Midbrain (tissue), 1 donor: Measurements from ENCODE around the gene CDH15.

Experiments used
- DNase-seq: peaks from one replicate; lab custom pipeline; 2025; lab: John Stamatoyannopoulos, UW

Gene CDH15

GRCh38 chr16:89199241-89200123 lies 27.9 kb downstream of the CDH15 start:
- DNase-seq = no peak

DNA sequence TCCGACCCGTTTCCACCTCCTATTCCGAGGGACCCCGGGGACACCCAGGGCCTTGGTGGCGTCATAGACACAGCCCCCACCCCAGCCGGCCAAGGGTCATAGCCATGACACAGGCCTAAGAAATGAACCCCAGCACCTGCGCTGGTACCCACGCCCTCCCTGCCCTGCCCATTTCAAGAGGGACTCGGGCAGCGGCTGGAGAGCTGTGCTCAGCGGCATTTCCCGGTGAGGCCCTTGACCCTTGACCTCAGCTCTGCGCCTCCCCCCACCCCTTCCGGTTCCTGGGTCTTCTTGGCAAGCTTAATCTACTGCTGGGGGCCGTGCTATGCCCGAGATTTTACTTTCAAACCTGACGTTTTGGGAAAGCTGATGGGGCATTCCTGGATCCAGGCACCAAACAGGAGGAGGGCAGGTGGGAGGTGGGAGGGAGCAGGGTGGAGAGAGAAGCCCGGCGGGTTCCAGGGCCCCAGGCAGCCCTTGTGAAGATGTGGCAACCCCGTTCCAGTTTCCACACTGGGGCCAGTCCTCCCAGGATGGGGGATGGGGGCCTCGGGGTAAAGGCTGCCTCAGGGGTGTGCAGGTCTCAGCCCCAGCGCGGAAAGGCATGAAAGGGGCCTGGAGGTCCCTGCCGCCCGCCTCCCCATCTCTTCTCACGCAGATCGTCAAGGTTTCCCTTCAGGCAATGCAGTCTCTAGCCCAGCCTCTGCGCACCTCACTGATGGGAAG lies 28.7 kb downstream of the CDH15 start, which contains the start of gene SLC22A31:
TSS of gene SLC22A31 (minus strand) at position 414 of the 726 bp plus-strand sequence. CDS start at position 378, 36 bp downstream.
- no peak for DNase-seq

DNA sequence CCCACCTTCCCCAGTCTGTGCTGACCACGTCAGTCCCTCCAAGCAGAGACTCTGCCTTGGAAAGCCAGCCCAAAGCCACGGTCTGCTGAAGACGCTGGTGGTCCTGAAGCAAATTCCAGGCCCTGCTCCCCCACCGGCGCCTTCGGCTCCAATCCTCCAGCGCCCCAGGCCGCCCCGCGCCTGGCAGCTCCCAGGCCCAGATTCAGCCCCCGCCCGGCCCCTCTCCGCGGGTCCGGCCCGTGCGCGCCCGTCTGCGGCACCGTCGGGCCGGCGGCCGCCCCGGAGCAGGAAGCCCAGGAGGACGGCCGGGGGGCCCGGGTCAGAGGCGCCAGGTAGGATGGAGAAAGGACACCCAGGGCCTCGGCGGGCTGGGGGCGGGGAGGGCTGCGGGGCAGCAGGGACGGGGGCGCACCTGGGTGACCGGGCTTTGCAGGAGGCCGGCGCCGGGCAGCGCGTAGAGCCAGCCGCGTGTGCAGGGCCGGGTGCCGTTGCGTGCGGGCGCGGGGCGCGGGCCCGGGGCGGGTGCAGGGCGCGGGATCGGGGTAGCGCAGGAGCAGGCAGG lies 29.4 kb downstream of the CDH15 start:
- DNase-seq = no peak

GRCh38 chr16:89201439-89202377 lies 30.2 kb downstream of the CDH15 start:
- DNase-seq = no peak

DNA sequence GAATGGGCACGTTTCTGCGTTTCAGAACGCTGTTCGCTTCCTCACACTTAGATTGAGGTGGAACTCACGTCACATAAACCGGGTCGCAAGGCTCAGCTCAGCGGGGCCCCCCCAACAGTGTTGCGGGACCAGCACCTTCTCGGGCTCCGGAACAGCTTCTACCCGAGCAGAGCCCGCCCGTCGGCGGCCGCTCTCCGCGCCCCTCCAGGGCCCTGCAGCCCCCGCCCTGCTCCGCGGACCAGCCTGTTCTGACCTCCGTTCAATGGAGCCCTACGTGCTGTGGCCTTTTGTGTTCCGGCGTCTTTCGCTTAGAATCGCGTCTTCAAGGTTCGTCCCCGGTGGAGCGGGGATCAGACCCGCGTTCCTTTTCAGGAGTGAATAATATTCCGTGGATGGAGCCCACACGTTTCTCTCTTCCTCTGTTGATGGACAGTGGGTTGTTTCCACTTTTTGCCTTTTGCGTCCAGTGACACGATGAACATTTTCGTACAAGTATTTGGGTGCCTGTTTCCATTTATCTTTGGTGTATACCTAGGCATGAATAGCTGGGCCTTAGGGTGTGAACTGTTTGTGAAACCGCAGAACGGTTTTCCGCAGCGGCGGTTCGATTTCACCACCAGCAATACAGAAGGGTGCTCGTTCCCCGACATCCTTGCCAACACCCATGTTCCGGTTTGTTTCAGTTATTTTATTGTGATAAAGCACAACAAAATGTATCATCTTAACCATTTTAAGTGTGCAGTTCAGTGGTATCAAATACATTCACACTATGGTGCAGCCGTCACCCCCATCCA lies 31.1 kb downstream of the CDH15 start:
- no peak for DNase-seq

DNA sequence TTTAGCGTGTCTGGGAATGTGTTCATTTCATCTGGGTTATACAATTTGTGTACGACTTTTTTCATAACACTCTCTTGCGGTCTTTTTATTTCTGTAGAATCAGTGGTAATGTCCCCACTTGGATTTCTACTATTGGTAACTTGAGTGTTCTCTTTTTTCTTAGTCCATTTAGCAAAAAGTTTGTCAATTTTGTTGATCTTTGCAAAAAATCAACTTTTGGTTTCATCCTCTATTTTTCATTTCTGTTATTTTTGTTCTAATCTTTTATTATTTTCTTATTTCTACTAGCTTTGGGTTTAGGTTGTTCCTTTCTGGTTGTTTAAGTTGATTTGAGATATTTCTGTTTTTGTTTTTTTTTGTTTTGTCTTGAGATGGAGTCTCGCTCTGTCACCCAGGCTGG lies 36.4 kb downstream of the CDH15 start:
- no peak for DNase-seq

GRCh38 chr16:89209522-89210044 lies 38.0 kb downstream of the CDH15 start:
- no peak for DNase-seq

GRCh38 chr16:89210165-89210903 lies 38.8 kb downstream of the CDH15 start:
- DNase-seq = no peak

DNA sequence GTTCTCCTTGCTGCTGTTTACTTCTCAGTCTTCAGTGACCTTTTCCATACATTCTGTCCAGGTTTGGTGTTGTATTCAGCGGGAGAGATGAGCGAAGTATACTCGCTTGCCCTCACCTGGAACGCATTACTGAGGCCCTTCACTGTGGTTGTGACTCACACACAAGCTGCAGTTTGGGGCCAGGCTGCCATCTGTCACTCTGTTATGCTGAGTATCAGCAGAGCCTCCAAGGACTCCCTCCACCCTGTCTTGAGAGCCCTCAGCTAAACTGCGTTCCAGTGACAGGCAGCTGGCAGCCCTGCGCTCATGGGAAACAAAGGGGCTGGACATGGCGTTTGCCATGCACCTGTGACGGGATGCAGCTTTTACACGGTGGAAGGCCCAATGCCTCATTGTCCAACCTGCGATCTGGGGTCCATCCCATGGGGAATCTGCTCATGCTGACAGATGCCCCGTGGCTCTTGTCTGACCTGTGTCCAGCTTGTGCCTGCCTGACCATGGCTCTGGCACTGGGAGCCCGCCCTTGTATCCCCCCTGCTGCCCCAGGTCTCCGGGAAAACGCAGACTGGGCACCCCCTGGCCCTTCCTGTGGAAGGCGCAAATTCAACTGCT lies 39.5 kb downstream of the CDH15 start:
- DNase-seq = no peak

- peak; percentile 75 for DNase-seq
Observed at GRCh38 chr16:89216315-89217137, 45.0 kb downstream of the CDH15 start.

GRCh38 chr16:89217138-89217387 lies 45.5 kb downstream of the CDH15 start:
- no peak for DNase-seq

DNA sequence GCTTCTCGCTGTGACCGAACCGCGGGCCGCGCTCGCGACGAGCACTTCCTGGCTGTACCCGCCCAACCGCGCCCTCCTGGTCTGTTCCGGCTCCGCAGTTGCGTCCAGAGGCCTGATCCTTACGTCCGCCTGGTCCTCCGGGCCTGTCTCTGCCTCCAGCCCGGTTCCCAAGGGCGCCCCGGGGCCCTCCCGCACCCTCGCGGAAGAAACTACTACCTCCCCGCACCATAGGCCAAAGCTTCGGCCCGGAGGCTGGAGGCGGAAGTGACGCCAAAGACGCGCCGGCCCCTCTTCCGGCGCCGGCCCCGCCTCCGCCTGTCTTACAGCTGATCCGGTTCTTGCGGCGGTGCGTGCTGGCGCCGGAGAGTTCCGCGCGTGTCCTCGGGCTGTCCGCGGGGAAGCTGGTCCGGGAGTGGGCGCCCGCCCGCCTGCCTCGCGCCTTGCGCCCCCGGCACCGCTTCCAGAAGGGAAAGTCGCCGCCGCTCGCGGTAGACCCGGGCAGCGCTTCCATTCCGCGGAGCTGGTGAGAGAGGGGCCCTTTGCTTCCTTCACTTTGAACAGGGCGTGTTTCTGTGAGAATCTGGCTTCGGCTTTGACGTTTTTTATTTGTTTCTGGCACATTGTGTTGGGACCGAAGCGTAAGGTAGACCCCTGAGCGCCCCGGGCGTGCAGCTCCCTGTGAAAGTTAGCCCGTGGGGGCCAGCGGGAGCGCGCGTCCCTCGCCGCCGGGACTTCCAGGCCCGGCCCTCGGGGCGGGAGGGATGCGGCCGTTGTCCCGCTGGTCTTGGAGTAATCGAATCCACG lies 46.0 kb downstream of the CDH15 start, which contains the start of gene ZNF778:
TSS of gene ZNF778 (plus strand) at position 316 of the 804 bp plus-strand sequence. CDS start 3,425 bp downstream, outside the sequence.
- peak; percentile 93 for DNase-seq

GRCh38 chr16:89219365-89219764 lies 47.8 kb downstream of the CDH15 start:
- no peak for DNase-seq

GRCh38 chr16:89221604-89222003 lies 50.1 kb downstream of the CDH15 start:
- no peak for DNase-seq

- DNase-seq = no peak
Observed at GRCh38 chr16:89222931-89223330, 51.4 kb downstream of the CDH15 start.

- no peak for DNase-seq
Observed at GRCh38 chr16:89224665-89225064, 53.1 kb downstream of the CDH15 start.

DNA sequence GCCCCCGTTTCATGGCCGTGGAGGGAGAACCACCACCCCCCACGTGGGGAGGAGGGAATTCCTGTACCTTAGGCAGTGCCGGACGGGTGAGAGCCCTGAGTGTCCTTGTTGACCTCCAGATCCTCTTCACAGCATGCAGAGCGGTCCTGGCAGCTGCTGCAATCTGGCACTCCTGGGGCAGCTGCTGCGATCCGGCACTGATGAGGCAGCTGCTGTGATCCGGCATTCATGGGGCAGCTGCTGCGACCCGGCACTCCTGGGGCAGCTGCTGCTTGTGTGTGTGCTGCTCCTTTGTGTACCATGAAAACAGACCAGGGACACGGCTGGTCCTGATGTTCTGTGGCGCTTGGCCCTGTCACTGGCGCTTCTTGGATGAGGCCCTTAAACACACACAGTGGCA lies 58.7 kb downstream of the CDH15 start:
- DNase-seq = no peak

DNA sequence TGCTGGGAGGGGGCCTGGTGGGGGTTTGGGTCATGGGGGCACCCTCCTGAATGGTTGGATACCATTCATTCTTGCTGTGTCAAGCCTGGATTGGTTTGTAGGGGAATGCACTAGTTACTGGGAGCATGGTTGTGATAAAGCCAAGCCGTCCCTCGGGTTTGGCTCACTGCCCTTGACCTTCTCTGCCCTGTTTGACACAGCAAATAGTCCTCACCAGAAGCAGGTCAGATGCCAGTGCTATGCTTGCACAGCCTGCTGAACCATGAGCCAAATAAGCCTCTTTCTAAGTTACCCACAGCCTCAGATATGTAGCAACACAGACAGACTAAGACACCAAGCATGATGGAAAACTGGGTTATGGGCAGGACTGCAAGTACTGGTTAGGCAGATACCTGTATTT lies 60.6 kb downstream of the CDH15 start:
- no peak for DNase-seq
